ENCODE results near the gene PYROXD2.

PYROXD2 gene

DNA sequence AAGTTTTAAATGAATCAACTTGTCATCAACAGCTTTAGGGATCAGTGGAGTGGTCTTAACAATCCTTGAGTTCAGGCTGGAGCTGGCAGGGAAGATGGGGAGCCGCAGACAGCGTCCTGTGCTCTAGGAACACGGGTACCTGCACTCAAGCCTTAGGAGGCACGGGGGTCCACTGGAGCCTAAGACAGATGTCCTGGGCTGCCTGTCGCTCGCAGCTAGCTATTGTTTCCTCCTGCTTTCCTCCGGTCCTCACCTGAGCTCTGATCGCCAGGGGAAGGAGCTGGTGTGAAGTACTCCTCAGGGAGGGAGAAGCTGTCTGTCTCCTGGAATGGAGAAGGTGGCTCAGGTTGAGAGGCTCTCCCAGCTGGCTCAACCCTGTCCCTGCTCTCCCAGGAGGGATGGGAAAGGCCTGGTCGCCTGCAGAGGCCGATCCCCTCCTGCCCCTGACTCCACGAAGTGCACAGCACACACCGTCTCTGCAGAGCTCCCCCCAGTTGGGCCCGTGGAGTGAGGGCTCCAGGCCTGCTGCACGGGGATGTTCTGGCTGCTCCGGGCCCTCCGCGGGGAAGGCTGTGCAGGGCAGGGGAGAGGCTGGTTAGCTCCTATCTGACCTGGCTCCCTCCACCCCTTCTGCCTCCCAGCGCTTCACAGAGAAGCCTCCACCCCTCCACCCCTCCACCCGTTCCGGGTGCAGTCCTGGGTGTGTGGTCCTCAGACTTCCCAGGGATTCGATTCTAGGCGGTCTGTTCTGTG, 14.5 kb upstream of the PYROXD2 start:
- TF ChIP-seq, protein P1, sequence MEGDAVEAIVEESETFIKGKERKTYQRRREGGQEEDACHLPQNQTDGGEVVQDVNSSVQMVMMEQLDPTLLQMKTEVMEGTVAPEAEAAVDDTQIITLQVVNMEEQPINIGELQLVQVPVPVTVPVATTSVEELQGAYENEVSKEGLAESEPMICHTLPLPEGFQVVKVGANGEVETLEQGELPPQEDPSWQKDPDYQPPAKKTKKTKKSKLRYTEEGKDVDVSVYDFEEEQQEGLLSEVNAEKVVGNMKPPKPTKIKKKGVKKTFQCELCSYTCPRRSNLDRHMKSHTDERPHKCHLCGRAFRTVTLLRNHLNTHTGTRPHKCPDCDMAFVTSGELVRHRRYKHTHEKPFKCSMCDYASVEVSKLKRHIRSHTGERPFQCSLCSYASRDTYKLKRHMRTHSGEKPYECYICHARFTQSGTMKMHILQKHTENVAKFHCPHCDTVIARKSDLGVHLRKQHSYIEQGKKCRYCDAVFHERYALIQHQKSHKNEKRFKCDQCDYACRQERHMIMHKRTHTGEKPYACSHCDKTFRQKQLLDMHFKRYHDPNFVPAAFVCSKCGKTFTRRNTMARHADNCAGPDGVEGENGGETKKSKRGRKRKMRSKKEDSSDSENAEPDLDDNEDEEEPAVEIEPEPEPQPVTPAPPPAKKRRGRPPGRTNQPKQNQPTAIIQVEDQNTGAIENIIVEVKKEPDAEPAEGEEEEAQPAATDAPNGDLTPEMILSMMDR (IDR thresholded peaks at IDR 0.05; ENCODE audit: low read depth, low read length, missing control alignments) = no peak
- DNase-seq (ENCODE audit: extremely low read depth, low read depth) = no peak
- H3K4me3 ChIP-seq (replicated peaks; ENCODE audit: low read depth, low read length) = no peak overlapping the region

DNA sequence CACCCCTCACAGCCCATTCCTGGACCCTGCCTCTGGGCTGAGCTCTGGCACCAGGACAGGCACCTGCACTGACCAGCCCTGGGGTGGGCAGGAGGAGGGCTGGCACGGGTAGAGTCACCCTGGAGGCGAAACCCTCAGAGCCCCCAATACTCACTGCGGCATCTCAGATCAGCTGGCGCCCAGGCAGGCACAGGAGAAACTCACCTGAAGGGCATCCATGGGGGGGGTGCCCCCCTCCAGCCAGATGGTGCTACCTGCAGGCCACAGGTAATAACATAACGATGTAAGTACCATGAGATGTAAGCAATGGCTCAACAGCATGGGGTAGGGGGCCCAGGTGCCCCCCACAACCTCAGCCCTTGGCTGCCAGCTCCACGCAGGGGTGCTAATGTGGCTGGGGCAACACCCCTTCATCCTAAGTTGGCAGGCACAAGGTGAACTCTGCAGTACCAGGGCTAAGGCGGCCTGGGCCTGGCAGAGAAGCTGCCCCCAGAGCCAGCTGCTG, 12.1 kb upstream of the PYROXD2 start:
- H3K4me3 ChIP-seq (replicated peaks; ENCODE audit: low read depth, low read length) = no peak overlapping the region
- DNase-seq (ENCODE audit: extremely low read depth, low read depth) = no peak
- TF ChIP-seq, protein P1 (IDR thresholded peaks at IDR 0.05; ENCODE audit: low read depth, low read length, missing control alignments) = no peak

GRCh38 chr10:98425511-98426352, 10.8 kb upstream of the PYROXD2 start:
- no peak for DNase-seq (ENCODE audit: extremely low read depth, low read depth)
- H3K4me3 ChIP-seq (replicated peaks; ENCODE audit: low read depth, low read length) = no peak overlapping the region
- TF ChIP-seq, protein P1 (IDR thresholded peaks at IDR 0.05; ENCODE audit: low read depth, low read length, missing control alignments) = peak; percentile 83

DNA sequence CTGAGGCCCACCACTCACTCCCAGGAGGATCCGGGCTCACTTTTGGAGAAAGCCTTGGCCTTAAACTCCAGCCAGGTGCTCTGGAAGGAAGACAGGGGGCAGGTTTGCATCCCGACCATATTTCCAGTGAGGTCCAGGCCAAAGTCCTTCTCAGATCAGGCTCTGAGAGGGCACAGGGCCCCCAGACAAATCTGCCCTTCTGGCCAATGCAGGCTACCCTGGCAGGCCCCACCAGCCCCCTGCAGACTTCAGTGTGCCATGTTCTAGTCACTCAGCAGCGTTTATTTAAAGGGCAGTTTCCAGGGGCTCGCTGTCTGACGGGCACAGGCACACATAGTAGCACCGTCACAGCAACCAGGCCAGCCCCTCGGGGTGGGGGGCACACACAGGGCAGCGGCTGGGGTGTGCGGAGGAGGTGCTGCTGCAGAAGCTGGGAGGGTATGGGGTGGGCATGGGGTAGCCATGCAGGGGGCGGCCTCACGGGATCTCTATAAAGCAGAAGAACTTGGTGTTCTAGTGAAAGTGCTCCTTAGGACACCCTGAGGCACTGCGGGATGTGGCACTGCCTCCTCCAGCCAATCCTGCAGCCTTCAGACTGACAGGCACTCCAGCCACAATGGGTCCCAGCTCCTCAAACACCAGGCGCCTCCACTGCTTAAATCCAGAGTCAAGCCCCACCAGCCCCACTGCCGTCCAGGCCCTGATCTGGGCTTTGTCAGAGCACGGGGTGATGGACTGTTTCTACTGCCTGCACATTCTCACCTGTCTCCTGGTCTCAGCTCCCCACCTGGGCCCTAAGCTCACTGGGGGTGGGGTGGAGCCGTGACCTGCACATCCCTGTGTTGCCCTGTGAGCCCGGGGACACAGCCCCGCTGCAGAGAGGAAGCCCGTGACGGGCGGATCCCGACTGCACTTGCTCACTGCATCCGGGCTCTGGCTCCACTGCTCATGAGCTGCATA, 9.6 kb upstream of the PYROXD2 start:
- TF ChIP-seq, protein P1 (IDR thresholded peaks at IDR 0.05; ENCODE audit: low read depth, low read length, missing control alignments) = no peak
- no peak for DNase-seq (ENCODE audit: extremely low read depth, low read depth)
- H3K4me3 ChIP-seq (replicated peaks; ENCODE audit: low read depth, low read length) = no peak overlapping the region

DNA sequence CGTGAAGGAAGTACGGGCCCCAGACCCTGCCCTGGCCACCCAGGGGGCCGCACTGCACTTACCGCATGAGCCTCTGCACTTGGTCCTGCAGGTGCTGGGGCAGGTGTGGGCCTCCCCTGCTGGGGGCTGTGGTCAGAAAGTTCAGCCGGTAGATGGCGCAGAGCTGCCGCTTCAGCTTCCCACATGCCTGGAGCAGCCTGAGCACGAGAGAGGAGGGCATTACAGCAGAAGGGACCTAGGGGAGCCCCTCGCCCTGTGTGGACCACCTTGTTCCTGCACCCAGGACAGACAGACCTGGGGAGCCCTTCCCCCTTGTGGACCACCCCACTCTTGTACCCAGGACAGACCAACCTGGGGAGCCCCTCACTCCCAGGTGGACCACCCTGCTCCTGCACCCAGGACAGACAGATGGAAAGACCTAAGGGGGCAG, 8.7 kb upstream of the PYROXD2 start:
- TF ChIP-seq, protein P1 (IDR thresholded peaks at IDR 0.05; ENCODE audit: low read depth, low read length, missing control alignments) = peak; percentile 8
- DNase-seq (ENCODE audit: extremely low read depth, low read depth) = no peak
- H3K4me3 ChIP-seq (replicated peaks; ENCODE audit: low read depth, low read length) = no peak overlapping the region

GRCh38 chr10:98422182-98422581, 7.2 kb upstream of the PYROXD2 start:
- TF ChIP-seq, protein P1 (IDR thresholded peaks at IDR 0.05; ENCODE audit: low read depth, low read length, missing control alignments) = no peak
- DNase-seq (ENCODE audit: extremely low read depth, low read depth) = no peak
- no peak overlapping the region for H3K4me3 ChIP-seq (replicated peaks; ENCODE audit: low read depth, low read length)

All from HFF-Myc (cell line).